HG03039 (cell line): ENCODE data around the gene PLPP1.
"Not testable (repeated sequence)": the region's sequence is repeated elsewhere in the genome, so short reads cannot be mapped to it uniquely, and the experiment has no call there.

ENCODE experiments used
- ATAC-seq: cut with Tn5 transposase; IDR thresholded peaks from one replicate; pipeline ENCODE4 v1.9.1; 2021; ENCODE audit warnings: mild to moderate bottlenecking, moderate library complexity; ENCODE audit not compliant: unreplicated experiment

The PLPP1 gene

GRCh38 chr5:55505711-55506110, 29.1 kb downstream of the PLPP1 start:
- not testable (repeated sequence) for ATAC-seq

DNA sequence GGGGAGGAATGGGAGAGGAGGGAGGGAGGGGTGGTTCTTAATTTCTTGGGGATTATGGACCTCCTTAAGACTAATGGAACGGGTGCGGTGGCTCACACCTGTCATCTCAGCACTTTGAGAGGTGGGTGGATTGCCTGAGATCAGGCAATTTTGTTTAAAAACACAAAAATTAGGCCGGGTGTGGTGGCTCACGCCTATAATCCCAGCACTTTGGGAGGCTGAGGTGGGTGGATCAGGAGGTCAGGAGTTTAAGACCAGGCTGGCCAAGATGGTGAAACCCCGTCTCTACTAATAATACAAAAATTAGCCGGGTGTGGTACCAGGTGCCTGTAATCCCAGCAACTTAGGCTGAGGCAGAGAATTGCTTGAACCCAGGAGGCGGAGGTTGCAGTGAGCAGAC, 30.8 kb downstream of the PLPP1 start:
- not testable (repeated sequence) for ATAC-seq

DNA sequence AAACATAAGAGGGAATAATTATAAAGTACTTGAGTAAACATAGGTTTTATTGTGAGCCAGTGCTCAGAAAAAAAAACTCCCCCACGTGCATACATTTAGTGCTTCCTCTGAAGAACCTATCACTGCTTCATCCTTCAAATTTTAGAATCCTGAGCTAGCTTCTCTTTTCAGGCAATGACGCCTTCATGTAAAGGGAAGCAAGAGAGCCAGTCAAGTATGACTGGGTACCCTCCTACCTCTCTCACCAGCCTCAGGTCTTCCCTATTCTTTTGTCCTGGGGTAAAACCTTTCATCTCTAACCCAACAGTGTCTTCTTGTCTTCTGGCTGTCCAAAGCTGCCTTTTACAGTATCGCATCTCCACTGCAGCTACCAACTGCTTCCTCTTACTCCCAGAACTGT, 32.0 kb downstream of the PLPP1 start:
- no peak for ATAC-seq

DNA sequence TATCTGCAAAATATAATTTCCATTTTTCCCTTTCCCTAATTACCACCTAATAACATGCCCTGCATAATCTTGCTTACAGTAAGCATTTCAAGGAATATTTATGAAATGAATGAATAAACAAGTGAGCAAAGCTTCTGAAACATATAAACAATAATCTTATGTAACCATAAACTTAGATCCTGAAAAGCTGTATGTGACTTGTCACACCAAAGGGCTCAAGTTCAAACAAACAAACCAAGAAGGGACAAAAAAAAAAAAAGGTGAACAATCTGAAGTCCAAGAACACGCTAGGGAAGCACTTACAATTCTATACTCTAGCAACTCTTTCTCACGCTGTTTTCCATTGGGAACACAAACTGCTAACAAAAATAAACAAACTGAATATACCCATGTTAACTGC, 36.3 kb downstream of the PLPP1 start:
- no peak for ATAC-seq

DNA sequence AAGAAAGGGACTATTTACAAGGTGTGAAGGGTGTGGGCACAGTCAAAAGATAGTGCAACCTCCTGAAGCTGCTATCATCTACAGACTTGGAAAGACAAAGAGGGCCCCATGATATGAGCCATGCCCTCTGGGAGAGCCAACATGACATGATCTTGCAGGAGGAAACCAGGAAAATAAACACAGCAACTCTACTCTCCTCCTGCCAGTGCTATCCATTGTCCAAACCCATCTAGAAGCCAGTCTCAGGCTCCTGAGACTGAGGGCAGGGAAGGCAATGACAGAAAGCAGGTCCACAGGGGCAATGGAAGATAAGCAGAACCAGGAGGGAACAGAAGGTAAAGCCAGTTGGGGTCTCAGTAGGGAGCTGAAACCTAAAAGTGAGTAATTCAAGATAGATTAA, 37.1 kb downstream of the PLPP1 start:
- ATAC-seq: no peak

GRCh38 chr5:55495216-55495615, 39.5 kb downstream of the PLPP1 start:
- ATAC-seq: no peak

DNA sequence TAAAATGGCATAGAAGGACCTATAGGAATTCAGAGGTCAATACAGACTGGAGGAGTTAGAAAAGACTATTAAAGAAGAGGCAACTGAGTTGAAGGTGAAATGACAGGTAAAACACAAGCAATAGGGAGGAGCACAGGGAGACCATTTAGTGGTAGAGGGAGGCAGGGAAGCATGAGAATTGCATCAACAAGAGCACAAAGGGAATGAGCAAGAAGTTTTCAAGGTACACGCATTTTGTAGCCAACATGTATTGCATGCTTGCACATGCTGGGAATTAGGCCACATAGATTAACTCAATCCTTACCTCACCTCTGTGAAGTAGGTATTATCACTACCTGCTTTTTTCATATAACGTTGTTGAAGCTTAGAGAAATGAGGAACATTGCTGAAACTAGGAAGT, 42.3 kb downstream of the PLPP1 start:
- ATAC-seq: no peak

DNA sequence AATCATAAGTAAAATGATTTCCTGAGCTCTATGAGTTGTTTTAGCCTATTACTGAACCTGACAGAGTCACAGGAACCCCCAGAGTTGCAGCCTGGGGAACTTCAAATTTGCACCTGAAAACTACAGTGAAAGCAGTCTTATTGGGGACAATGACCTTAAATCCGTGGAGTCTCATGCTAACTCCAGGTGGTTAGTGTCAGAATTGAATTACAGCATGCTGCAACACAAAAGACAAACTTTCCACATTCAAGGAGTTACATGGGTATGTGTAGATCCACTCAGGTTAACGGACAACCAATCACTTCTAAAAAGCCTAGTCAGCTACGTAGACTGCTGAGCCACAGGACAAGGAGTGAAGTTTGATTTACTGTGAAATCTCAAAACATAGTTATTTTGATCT, 49.7 kb downstream of the PLPP1 start:
- no peak for ATAC-seq

GRCh38 chr5:55484531-55484930, 50.2 kb downstream of the PLPP1 start:
- ATAC-seq: no peak

GRCh38 chr5:55483885-55484284, 50.9 kb downstream of the PLPP1 start:
- no peak for ATAC-seq

DNA sequence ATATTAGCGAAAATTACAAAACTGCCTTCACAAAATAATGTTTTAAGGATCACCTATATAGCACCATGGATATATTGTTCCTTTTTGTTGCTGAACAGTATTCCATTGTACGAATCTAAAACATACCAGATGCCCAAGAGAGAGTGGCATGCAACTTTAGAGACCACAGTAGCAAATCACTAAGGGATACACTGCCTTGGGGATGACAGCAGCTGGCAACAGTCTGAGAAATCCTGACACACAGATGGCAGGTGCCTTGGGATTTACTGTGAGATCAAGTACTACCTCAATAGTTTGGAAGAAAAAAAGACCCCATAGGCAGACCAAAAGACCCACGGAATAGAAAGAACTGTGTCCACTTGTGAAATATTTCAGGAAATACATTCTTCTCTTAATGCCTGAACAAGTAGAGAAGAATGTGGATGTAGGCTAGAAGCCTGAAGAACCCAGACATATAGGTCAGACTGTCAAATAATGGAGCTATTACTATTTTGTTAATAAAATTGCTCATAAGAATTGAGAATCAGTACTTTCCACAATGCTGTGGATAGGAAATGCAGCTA, 53.4 kb downstream of the PLPP1 start:
- no peak for ATAC-seq

DNA sequence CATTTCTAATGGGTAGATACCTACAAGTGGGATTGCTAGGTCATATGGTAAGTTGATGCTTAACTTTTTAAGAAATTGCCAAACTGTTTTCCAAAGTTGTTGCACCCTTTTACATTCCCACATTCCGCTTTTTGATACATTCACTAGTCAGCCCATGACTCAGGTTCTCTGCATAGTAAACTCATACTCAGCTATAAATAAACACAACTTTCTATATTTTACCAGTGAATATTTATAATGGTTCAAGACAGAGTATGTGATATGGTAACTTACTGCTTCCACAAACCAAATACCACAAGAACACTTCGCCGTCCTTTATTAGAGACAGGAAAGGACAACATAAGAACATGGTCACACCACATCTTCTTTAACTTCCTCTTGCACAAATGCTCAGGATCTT, 54.0 kb downstream of the PLPP1 start:
- no peak for ATAC-seq

DNA sequence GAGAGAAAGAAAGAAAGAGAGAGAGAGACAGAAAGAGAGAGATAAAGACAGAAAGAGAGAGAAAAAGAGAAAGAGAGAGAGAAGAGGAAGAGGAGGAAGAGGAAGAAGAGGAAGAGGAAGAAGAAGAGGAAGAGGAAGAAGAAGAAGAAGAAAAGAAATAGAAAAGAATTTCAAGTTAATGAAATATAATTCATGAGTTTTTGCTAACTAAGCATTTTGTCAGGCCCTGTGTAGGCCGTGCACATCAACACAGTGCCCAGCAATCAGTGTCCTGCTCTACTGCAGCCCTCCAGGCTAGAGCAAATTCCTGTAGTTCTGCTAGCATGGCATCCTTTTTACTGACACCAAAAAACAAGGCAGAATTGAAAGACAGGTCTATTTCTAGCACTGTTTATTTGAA, 62.1 kb downstream of the PLPP1 start:
- no peak for ATAC-seq

DNA sequence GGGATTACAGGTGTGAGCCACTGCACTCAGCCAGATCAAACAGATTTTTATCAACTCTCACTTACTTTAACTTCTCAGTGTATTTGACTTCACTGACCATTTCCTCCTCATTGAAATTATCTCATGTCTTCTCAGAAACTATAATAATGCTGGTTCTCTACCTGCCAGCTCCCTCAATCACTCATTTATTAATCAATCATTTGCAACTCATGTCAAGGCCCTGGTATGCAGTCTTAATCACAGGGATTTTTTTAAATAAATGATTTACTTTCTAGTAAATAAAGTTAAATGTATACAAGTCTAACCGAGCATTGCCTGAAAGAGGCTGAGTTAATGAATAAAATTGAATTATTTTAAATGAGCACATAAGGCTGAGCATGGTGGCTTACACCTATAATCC, 63.3 kb downstream of the PLPP1 start:
- ATAC-seq: no peak

GRCh38 chr5:55470282-55470681, 64.5 kb downstream of the PLPP1 start:
- no peak for ATAC-seq

DNA sequence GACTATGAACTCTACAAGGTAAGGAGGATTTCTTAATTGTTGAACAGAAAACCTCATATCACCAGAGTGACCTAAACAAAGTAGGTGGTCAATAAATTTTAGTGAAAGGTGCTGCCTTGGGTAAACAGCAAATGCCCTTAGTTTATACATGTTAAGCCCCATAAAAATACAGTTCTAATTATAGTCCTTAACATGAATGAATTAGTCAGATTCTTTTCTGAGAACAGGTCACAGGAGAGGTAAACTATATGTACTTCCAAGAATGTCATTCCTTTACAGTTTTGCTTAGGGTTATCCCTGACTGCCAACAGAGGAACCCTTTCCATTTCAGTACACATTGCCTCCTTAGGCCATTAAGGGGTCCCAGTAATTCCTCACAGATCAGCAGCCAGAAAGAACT, 64.9 kb downstream of the PLPP1 start:
- ATAC-seq: no peak

DNA sequence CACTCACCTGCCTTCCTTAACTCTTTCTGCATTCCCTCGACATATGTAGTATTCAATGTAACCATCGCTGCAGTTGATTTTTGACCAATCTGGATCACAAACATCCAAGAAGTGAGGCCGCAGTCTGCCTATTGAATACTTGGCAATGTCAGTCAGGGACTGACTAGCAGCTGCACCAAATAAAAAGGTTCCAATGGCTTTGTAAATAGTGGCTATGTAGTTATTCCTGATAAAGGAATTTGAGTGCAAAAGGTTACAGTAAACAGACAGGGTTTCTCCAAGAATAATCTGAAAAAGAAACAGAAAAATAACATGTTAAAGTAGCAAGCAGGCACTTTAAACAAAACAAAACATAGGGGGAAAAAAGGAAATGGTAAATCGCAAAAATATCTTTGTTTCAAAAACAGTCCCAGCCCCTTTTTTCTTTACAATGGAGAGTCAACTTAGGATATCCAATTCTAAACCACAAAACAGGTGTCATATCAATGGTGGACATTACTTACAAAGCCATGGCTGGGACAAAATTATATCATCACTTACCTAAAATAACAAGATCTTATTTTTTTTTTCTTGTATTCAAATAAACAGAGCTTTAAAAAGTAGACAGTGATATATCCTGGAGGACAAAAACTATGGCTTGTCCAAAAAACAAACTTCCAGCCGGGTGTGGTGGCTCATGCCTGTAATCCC, 66.8 kb downstream of the PLPP1 start:
- ATAC-seq: no peak

DNA sequence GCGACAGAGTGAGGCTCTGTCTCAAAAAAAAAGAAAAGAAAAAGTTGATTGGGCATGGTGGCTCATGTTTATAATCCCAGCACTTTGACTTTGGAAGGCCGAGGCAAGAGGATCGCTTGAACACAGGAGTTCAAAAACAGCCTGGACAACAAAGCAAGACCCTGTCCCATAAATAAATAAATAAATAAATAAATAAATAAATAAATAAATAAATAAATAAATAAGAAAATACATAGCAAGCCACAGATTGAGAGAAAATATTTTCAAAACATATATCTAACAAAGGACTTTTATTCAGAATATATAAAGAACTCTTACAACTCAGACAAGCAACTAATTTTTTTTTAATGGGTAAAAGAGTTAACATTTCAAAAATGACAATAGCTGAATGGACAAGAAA, 71.2 kb downstream of the PLPP1 start:
- ATAC-seq: no peak

- no peak for ATAC-seq
Observed at GRCh38 chr5:55459572-55459971, 75.2 kb downstream of the PLPP1 start.

GRCh38 chr5:55456216-55456895, 78.4 kb downstream of the PLPP1 start:
- no peak for ATAC-seq

- no peak for ATAC-seq
Observed at GRCh38 chr5:55454282-55454681, 80.5 kb downstream of the PLPP1 start.

DNA sequence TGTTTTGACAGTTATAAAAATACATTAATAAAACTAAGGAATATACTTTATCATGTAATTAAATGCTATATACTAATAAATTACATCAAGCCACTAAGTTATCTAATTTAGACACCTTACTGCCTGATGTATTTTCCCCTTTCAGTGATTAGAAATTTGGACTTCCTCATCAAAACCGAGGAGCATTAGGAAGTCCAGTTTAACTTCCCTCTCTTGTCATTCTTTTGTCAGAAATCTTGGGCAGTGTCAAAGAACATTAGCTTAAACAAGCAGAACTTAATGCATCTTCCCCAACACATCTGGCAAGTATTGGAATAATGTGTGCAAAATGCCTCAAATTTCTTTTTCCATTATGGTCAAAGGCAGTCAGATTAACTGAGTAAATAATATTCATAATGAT, 81.6 kb downstream of the PLPP1 start:
- ATAC-seq: no peak

GRCh38 chr5:55451976-55452375, 82.8 kb downstream of the PLPP1 start:
- no peak for ATAC-seq
